HG02981 (cell line): ENCODE data around the gene CTSS.
A peak's percentile ranks its signal among the peaks of the same experiment; 100 is the strongest.
"Not testable (repeated sequence)": the region's sequence is repeated elsewhere in the genome, so short reads cannot be mapped to it uniquely, and the experiment has no call there.

Experiments used
- ATAC-seq: cut with Tn5 transposase; IDR thresholded peaks from one replicate; pipeline ENCODE4 v1.9.1; 2021; ENCODE audit warnings: mild to moderate bottlenecking, moderate library complexity; ENCODE audit not compliant: unreplicated experiment

The CTSS gene

DNA sequence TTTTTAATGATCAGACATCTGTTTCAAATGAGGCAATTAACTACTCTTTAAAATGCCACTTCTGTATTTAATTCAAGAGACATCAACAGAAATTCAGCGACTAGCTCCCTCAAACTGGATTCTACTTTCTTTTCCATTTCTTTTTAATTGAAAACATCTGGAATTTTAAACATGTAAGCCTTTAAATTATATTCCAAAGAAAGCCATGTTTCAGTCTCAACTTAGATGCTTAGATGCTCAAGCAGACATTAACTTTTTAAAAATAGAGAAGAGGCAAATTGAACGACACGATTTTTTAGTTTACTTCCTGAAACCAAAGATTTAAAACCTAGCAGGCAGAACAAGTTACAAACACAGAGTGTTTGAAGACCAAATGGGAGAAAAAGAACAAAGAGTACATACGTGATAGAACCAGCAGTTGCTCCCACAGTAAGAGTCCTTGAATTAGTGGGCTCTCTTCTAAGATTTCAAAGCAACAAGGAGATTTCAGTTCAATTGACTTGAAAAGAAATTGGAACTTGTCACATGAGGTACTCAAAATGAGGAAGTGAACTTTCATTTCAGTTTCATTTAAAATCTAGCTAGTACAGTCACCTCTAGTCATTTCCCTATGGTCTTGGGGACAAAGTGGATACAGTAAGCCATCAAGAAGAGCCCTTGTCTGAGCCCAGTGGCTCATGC is at the start of gene CTSS:
Gene CTSS (minus strand): TSS at position 483 of the 681 bp plus-strand sequence. CDS start 1,015 bp downstream, outside the sequence.
- ATAC-seq, result peak; percentile 83

DNA sequence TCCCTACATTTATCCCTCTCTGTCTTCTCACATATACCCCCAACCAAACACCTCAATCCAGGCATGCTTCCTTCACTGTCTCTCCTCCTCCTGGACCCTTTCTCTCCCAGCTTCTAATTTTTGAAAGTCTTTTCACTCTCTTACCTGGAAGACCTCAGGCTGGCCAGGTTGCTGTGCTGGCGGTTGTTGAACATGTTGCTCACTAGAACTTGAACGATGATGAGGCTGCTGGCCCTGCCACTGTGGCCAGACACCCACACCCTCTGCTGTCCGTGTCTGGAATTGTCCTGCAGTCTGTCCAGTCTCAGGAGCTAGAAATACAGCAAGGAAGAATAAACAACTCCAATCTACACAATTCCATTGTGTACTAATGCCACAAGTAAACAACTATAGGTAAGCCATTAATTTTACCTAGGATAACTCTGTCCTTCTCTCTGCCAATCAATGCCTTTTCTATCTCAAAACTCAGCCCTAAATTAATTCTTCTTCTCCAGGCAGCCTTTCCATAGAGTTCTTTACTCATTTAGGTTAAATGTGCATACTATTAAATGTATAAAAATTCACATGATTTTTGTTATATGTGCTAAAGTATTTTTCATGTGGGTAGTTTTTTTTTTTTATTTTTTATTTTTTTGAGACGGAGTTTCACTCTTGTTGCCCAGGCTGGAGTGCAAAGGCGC is 47.6 kb upstream of the CTSS start:
- no peak for ATAC-seq

DNA sequence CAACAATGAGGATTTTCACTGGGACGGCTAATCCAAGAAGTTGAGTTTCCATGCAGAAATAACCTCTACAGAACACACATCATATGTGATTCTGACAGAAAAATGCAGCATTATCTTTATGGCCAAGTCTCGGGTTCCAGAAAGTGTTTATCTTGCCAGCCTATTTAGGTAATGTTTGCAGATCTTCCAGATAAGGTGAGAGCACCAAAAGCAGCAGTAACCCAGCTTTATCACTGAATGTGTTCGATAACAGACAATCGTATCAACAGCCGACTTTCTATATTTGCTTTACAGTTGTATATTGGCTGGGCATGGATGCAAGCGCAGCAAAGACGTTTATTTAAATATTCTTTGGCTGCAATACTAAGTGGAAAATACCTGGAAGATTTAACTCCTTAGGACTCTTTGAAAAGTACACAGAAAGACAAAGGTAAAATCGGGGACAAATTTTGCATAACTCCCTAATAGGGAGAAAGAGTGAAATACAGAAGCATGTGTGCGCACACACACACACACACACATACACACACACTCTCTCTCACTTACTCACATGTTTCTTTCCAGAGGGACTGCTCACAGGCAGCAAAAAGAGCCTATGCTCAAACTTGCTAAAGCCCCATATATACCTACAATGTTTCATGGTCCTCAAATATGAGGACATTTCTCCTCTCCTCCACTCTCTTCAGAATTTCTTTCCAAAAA is 45.5 kb upstream of the CTSS start:
- no peak for ATAC-seq

DNA sequence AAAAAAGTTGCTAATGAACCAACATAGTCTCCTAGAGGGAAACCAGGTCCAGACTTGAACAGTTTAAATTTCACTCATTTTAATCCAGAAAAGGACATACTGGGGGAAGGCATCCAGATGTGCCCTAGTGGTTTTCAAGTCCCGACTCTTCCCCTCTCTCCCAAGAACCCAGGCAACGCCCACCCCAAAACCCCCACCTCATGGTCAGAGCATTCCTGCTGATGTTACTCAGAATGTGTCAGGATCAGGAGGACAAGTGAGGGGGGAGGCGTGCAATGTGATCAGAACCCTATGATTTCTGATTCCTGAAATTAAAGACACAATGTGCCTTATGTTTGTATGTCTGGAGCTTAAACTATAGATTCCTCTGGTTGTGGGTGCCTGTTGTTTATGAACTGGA is 44.1 kb upstream of the CTSS start:
- no peak for ATAC-seq

DNA sequence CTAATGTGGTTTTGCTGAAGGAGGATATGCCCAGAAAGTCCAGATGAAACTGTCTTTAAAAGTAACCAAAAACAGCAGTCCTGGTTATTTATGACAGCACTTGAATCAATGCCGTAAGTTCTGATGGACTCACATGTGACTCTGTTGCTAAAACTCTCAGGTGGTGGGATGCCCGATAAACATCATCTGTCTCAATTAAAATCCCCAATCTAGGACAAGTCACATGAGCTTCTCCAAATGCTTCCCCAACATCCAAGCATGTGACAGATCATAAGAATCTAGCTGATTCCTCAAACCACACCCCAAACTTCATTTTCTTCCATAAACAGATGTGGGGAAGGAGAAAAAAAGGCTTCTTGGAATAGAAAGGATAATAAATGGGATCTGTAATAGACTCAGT is 43.3 kb upstream of the CTSS start:
- ATAC-seq, result no peak

DNA sequence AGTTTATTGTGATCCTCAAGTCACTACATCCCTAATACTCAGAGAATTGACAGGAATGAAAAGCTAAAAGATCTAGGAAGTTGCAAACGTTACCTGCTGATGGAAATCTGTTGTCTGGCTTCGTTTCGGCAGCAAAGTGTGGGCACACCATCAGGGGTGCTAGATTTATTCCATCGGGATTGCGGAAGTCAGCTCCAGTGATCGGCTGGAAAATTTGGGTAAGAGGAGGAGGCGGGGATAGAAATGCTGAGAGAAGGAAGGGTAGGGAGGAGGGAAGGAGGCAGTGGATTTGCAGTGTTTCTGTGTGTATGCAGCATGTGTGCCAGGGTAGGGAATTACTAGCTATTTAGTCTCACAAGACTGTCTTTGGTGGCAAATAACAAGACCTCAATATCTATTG is 42.5 kb upstream of the CTSS start, which contains the start of gene CTSK:
Gene CTSK (minus strand): TSS at position 140 of the 400 bp plus-strand sequence. CDS start 1,455 bp downstream, outside the sequence.
- no peak for ATAC-seq

DNA sequence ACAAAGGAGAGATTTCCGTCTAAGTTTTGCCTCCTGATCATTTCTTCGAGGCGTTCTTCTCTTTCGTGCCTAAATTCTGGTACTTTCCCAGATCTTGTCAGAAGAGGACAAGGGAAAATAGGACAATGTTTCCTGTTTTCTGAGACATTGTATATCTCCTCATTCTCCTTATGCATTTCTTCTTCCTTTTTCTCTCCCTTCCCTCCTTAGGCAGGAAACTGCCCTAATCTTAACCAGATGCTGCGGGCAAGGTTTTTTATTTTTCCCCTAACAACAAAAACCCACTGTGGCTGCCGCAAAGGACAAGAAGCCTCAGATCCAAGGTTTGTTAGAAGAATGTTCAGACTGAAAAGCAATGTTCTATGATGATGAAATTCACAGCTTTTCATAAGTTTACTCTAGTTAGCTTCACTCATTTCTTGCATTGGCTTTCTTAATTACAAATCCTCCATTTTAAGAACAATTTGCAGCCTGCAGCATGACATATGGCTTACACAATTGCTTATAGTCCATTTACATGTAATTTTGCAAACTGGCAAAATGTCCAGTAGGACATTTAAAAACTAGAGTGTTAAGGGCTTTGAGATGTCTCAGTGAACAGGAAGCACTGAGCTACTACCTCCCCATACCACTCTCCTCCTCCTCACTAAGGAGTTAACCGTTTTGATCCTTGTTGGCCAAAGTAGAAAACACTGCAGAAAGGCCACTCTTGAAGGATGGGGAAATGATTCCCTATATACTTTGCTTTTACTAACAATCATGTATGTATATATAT is 41.9 kb upstream of the CTSS start:
- no peak for ATAC-seq

DNA sequence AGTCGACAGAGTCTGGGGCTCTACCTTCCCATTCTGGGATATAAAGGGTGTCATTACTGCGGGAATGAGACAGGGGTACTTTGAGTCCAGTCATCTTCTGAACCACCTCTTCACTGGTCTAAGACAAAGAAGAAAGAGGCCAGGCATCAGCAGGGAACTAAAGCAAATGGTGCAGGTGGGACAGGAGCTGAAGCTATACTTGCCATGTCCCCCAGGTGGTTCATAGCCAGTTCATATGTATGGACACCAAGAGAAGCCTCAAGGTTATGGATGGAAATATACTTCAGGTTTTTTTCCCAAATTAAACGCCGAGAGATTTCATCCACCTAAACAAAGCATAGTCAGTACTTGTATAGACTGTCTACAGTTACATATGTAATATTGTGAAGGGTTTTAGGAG is 40.3 kb upstream of the CTSS start:
- ATAC-seq, result no peak

DNA sequence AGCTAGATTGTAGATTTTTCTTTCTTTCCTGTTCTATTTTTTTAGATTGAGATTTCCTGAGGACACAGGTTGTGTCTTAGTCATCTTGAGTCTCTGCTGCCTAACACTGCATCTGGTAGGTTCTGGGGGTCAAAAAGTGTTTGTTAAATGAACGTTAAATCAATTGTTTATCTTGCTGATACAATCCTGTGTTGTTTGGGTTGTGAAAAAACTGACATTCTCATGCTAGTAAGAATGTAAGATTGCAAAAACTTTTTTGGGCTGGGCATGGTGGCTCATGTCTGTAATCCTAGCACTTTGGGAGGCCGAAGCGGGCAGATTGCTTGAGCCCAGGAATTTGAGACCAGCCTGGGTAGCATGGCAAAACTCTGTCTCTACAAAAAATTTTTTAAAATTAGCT is 39.1 kb upstream of the CTSS start:
- ATAC-seq, result no peak

DNA sequence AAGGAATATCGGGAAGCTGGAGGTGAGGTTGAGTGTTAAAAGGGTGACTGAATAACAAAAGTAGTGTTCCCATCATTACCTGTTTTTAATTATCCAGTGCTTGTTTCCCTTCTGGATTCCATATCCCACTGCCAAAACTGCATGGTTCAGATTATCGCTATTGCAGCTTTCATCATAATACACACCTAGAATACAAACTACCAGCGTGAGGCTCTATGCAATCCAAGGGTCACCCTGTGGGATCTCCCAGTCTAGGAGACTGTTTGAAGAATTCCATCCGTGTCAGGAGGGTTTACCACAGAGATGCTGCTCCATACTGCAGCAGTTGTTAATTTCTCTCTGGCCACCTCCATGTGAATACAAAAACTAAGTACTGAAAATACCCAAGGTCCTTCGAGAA is 33.5 kb upstream of the CTSS start:
- ATAC-seq, result no peak

DNA sequence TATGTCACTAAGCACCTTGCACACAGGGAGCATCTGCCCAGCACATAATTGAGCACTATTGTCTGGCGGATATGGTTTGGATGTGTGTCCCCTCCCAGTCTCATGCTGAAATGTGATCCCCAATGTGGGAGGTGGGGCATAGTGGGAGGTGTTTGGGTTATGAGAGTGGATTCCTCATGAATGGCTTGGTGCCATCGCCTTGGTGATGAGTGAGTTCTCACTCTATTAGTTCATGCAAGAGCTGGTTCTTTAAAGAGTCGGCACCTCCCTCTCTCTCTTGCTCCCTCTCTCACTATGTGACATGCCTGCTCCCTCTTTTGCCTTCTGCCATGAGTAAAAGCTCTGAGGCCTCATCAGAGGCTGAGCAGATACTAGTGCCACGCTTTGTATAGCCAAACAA is 32.9 kb upstream of the CTSS start:
- no peak for ATAC-seq

DNA sequence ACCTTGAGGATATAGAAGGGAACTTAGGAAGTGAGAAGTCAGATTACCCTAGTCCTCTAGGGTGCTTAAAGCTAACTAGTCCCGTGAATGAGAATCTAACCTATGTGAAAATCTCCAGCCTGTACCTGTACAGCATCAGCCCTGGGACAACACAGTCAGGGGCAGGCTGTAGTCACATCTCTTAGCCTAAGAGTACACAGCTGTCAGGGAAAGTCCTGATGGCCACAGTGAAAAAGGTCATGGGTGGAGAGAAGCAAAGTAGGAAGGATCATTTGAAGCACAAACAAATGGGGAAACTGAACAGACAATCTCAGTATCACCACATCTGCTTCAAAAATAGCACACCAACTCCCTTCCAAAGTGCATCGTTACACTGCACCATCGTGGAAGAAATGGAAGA is 30.8 kb upstream of the CTSS start:
- ATAC-seq, result no peak

DNA sequence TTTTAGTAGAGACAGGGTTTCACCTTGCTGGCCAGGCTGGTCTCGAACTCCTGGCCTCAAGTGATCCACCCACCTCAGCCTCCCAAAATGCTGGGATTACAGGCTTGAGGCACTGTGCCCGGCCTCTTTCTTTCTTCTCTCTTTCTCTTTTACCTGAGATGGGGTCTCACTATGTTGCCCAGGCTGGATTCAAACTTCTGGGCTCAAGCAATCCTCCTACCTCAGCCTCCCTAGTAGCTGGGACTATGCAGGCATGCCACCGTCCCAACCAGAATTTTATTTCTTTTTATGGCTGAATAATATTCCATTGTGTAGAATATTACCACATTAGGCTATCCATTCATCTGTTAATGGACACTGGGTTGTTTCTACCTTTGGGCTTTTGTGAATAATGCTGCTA is 28.2 kb upstream of the CTSS start:
- not testable (repeated sequence) for ATAC-seq

DNA sequence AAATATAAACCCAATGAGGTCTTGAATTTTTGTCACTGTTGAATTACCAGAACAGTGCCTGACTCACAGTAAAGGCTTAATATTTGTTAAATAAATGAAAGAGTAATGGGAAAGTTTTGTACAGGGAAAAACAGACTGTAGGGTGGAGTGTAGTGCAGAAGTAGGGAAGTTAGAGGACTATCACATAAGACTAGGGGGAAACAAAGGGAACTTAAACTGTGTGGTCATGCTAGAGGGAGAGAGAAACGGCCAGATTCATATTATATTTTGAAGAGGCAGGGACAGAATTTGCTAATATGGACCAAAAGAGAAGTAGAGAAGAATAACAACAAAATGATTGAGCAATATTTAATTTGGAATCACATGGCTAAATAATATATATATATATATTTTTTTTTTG is 27.6 kb upstream of the CTSS start:
- ATAC-seq, result no peak

DNA sequence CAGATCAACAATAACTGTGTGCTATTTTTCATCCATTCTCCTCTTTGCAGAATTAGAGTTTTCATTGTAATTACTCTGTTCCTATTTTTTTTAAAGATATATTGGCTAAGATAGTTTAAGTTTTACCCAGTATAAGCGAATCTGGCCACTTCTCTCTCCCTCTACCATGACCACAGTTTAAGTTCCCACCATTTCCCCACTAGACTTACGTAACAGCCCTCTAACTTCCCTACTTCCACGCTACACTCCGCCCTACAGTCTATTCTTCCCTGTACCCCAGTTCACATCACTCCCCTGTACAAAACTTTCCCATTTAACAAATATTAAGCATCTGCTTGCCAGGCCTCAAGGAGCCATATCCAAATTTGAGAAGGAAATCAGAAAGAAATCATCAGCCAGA is 26.0 kb upstream of the CTSS start:
- ATAC-seq, result no peak

DNA sequence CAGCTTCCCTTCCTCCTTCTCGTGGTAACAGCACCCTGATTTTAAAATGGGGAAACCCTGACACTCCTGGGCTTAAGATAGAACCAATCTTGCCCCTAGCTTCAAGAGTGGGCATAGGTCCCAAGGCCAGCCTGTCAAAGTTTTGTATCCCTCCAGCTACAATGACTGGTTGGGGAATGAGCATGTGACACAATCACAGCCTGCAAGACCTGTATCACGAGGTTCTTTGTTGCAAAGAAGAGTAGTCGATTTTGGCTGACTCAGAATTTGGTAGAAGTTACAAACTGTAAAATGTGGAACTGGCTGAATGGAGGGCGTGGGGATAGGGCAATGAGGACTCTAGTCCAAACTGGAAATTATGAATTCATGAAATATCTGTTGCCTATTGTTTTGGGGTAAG is 23.8 kb upstream of the CTSS start:
- no peak for ATAC-seq

DNA sequence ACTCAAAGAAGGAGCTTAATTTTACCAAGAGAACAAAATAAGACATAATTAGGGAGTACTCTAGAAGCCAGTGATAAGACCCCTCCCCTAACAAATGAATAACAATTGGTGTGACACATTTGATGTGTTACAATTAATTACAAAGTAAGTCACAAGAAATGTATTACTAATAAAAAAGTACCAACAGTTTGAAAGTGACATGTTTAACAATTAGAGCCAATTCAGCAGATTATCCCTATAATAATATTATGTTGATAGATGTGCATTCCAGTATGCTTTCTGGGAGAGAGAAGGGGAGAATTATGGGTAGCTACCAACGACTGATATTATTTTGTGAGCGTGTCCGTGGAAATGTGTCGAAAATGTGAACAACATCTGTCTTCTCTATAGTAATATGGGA is 23.4 kb upstream of the CTSS start:
- no peak for ATAC-seq

DNA sequence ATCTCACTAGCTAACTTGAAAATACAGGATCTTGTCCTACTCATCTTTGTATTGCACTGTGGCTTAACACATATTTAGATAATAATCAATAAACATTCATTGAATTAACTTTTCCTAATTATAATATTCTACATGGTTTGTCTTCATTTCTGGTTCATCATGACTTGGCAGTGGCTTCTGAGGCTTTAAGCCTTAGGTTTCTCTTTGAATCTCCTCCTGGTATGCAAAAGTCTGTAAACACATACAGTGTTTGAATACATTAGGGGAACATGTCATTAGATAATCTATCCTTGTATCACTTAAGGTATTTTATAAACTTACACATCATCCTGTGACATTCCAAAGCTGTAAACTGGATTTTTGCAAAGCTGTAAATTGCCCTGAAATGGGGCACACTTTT is 21.9 kb upstream of the CTSS start:
- no peak for ATAC-seq

DNA sequence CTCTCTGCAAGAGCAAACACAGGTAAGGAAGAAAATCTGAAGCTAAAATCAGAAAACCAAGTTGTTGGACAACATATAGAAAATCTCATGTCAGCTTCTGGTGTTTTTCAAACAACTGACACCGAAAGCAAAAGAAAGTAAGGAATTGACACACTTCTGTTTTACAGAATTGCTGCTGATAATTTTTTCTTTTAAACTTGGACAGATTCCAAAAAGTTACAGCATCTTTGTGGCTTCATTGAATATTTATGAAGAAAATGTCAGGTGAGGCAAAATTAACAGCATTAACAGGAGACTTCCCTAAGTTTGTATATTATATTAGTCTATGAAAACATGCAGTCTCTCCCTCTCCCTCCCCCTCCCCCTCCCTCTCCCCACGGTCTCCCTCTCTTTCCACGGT is 14.9 kb upstream of the CTSS start:
- ATAC-seq, result no peak

DNA sequence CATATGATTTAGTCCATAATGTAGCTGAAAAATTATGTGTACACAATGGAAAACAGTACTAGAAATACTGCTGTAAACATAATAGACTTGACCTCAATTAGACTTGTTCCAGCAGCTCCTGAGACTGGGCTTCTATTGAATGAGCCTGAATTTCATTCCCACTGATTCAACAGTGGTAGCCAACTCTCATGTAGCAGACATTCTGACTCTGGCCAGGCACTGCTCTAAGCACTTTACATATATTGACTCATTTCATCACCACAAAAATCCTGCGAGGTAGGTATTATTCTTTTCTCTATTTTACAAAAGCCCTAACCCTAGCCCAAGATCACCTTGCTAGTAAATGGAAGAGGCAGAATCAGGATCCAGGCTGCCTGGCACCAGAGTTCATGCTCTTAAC is 12.8 kb upstream of the CTSS start:
- ATAC-seq, result no peak

DNA sequence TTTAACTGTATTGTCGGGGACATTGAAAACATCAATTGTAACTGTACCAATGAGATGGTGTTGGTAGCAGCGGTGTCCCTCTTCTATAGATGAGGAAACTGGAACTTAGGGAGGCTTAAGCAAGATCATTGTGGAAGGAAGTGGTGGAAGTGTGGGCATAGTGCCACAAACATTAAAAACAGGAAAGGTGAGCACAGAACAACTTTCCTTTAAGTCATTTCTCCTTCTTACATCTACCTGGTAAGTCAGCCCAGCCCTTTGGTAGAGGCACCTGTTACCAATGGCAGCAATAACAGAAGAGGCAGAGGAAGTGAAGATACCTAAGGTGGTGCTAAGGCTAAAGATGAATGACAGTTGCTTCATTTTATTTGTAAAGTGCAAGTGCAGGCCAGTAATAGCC is 12.0 kb upstream of the CTSS start:
- ATAC-seq, result no peak
